Neuron (in vitro differentiated cells): ENCODE results near the gene UBTD2.
"Not testable (repeated sequence)": the region's sequence is repeated elsewhere in the genome, so short reads cannot be mapped to it uniquely, and the experiment has no call there.

Experiments
- H2AFZ ChIP-seq: one replicate; pipeline ENCODE4 v1.6.1; 2013; ENCODE audit warnings: low read depth, mild to moderate bottlenecking, inconsistent platforms, low read length, moderate library complexity
- H3K27me3 ChIP-seq: one replicate; pipeline ENCODE4 v1.6.1; 2013; ENCODE audit warnings: low read length; ENCODE audit not compliant: insufficient read depth
- H3K36me3 ChIP-seq: one replicate; pipeline ENCODE4 v1.6.1; 2013; ENCODE audit warnings: low read length; ENCODE audit not compliant: insufficient read depth
- H3K4me1 ChIP-seq: one replicate; pipeline ENCODE4 v1.6.1; 2013; ENCODE audit warnings: low read length; ENCODE audit not compliant: insufficient read depth
- H3K4me3 ChIP-seq: 2 replicates; pipeline ENCODE4 v1.5.1; 2013; ENCODE audit warnings: mild to moderate bottlenecking, low read length, moderate library complexity
- H3K9me3 ChIP-seq: one replicate; pipeline ENCODE4 v1.6.1; 2013; ENCODE audit warnings: low read length

The UBTD2 gene

GRCh38 chr5:172223901-172224873 is 59.4 kb downstream of the UBTD2 start:
- Histone ChIP-seq H2AFZ (no peak overlapping the region), H3K4me3 (no peak overlapping the region), H3K4me1 (no peaks in the 10 kb centered on the region), H3K27me3 (no peaks in the 10 kb centered on the region), H3K9me3 (peaks cover 6% of the 10 kb centered on the region), H3K36me3 (peaks cover 57% of the 10 kb centered on the region)

GRCh38 chr5:172219296-172219695 is 64.3 kb downstream of the UBTD2 start:
- Histone ChIP-seq H3K4me1 (no peaks in the 10 kb centered on the region), H2AFZ (no peak overlapping the region), H3K4me3 (no peak overlapping the region), H3K27me3 (no peaks in the 10 kb centered on the region), H3K9me3 (peaks cover 11% of the 10 kb centered on the region), H3K36me3 (peaks cover 71% of the 10 kb centered on the region)

- Histone ChIP-seq H2AFZ (no peak overlapping the region), H3K4me3 (no peak overlapping the region), H3K36me3 (peaks cover 80% of the 10 kb centered on the region), H3K4me1 (no peaks in the 10 kb centered on the region), H3K9me3 (peaks cover 13% of the 10 kb centered on the region), H3K27me3 (no peaks in the 10 kb centered on the region)
Measured at GRCh38 chr5:172216345-172216744, 67.2 kb downstream of the UBTD2 start.

- H3K4me3 ChIP-seq: no peak overlapping the region
- H3K4me1 ChIP-seq: no peaks in the 10 kb centered on the region
- no peaks in the 10 kb centered on the region for H3K27me3 ChIP-seq
- no peak overlapping the region for H2AFZ ChIP-seq
- peaks cover 7% of the 10 kb centered on the region for H3K9me3 ChIP-seq
- peaks cover 81% of the 10 kb centered on the region for H3K36me3 ChIP-seq
Measured at GRCh38 chr5:172213126-172213525, 70.4 kb downstream of the UBTD2 start.

- Histone ChIP-seq H2AFZ (no peak overlapping the region), H3K4me1 (no peaks in the 10 kb centered on the region), H3K36me3 (peaks cover 73% of the 10 kb centered on the region)
Measured at GRCh38 chr5:172211676-172212075, 71.9 kb downstream of the UBTD2 start.

GRCh38 chr5:172209714-172210113 is 73.8 kb downstream of the UBTD2 start:
- Histone ChIP-seq H3K9me3 (peaks cover 4% of the 10 kb centered on the region), H2AFZ (no peak overlapping the region), H3K4me1 (no peaks in the 10 kb centered on the region), H3K4me3 (no peak overlapping the region), H3K36me3 (peaks cover 56% of the 10 kb centered on the region), H3K27me3 (no peaks in the 10 kb centered on the region)

More at GRCh38 chr5:172211676-172212075, 71.9 kb downstream of the UBTD2 start:
- Histone ChIP-seq H3K27me3 (no peaks in the 10 kb centered on the region), H3K9me3 (peaks cover 5% of the 10 kb centered on the region), H3K4me3 (no peak overlapping the region)

GRCh38 chr5:172207511-172207910 is 76.1 kb downstream of the UBTD2 start:
- Histone ChIP-seq H3K4me3 (no peak overlapping the region), H3K27me3 (no peaks in the 10 kb centered on the region), H3K9me3 (no peaks in the 10 kb centered on the region), H2AFZ (no peak overlapping the region), H3K36me3 (peaks cover 40% of the 10 kb centered on the region), H3K4me1 (no peaks in the 10 kb centered on the region)

- not testable (repeated sequence) for H3K9me3 ChIP-seq, H3K4me1 ChIP-seq, H3K27me3 ChIP-seq, H3K4me3 ChIP-seq, H2AFZ ChIP-seq
- H3K36me3 ChIP-seq: peaks cover 25% of the 10 kb centered on the region
Measured at GRCh38 chr5:172205984-172206383, 77.6 kb downstream of the UBTD2 start.

- Histone ChIP-seq H3K36me3 (no peaks in the 10 kb centered on the region), H2AFZ (no peak overlapping the region), H3K9me3 (no peaks in the 10 kb centered on the region), H3K27me3 (no peaks in the 10 kb centered on the region), H3K4me3 (no peak overlapping the region), H3K4me1 (no peaks in the 10 kb centered on the region)
Measured at GRCh38 chr5:172200476-172200875, 83.1 kb downstream of the UBTD2 start.

- Histone ChIP-seq H3K27me3 (no peaks in the 10 kb centered on the region), H3K4me3 (no peak overlapping the region), H3K36me3 (no peaks in the 10 kb centered on the region), H3K9me3 (no peaks in the 10 kb centered on the region), H2AFZ (no peak overlapping the region), H3K4me1 (no peaks in the 10 kb centered on the region)
Measured at GRCh38 chr5:172199446-172199845, 84.1 kb downstream of the UBTD2 start.

GRCh38 chr5:172197775-172198174 is 85.8 kb downstream of the UBTD2 start:
- not testable (repeated sequence) for H2AFZ ChIP-seq, H3K27me3 ChIP-seq, H3K4me1 ChIP-seq, H3K36me3 ChIP-seq, H3K4me3 ChIP-seq, H3K9me3 ChIP-seq

- Histone ChIP-seq H2AFZ (no peak overlapping the region), H3K4me3 (no peak overlapping the region), H3K27me3 (no peaks in the 10 kb centered on the region), H3K4me1 (no peaks in the 10 kb centered on the region), H3K9me3 (no peaks in the 10 kb centered on the region), H3K36me3 (no peaks in the 10 kb centered on the region)
Measured at GRCh38 chr5:172194985-172195774, 88.4 kb downstream of the UBTD2 start.

GRCh38 chr5:172193872-172194271 is 89.7 kb downstream of the UBTD2 start, which contains the start of gene EFCAB9:
Gene EFCAB9, plus strand, starts transcription at chr5:172194172. Its CDS starts 1 bp downstream, at chr5:172194173.
- Histone ChIP-seq H3K9me3 (no peaks in the 10 kb centered on the region), H3K4me1 (no peaks in the 10 kb centered on the region), H3K36me3 (no peaks in the 10 kb centered on the region), H2AFZ (no peak within 1 kb of the TSS), H3K27me3 (no peaks in the 10 kb centered on the region), H3K4me3 (no peak within 1 kb of the TSS)
